Liver (tissue), 9 donors: Measurements from ENCODE around the gene PRMT7. TPM values are rescaled to one million over a fixed set of nuclear protein-coding genes. Genes with fewer than 3 reads are reported as not detected.

Experiments
- DNase-seq: peaks from one replicate; pipeline ENCODE4 v3.0.0-alpha.2; 2017; ENCODE audit warnings: low spot score
- H3K27ac ChIP-seq, 2 donors: one replicate each; pipeline ENCODE4 v1.7.0; 2013; ENCODE audit warnings: inconsistent platforms in 2 of 2, low read length in 2 of 2, control low read depth in 1 of 2, low read depth in 1 of 2, mild to moderate bottlenecking in 1 of 2
- H3K27me3 ChIP-seq, 4 donors: one replicate each; pipeline versions ENCODE4 v1.6.1 to v1.7.0; 2013; ENCODE audit warnings: low read length in 3 of 4, inconsistent platforms in 1 of 4, mild to moderate bottlenecking in 1 of 4, moderate library complexity in 1 of 4; ENCODE audit not compliant: control insufficient read depth in 4 of 4, insufficient read depth in 4 of 4
- H3K36me3 ChIP-seq, 4 donors: one replicate each; pipeline versions ENCODE4 v1.6.1 to v1.7.0; 2013; ENCODE audit warnings: low read length in 3 of 4, mild to moderate bottlenecking in 3 of 4, low read depth in 1 of 4, moderate library complexity in 1 of 4; ENCODE audit not compliant: control insufficient read depth in 4 of 4, insufficient read depth in 3 of 4
- H3K4me1 ChIP-seq, 4 donors: one replicate each; pipeline versions ENCODE4 v1.6.1 to v1.7.0; 2013; ENCODE audit warnings: low read length in 3 of 4, mild to moderate bottlenecking in 3 of 4, moderate library complexity in 1 of 4; ENCODE audit not compliant: control insufficient read depth in 4 of 4, insufficient read depth in 4 of 4
- H3K4me3 ChIP-seq, 3 donors: one replicate each; pipeline versions ENCODE4 v1.6.1 to v1.7.0; 2013; ENCODE audit warnings: low read length in 3 of 3, control low read depth in 1 of 3, low read depth in 1 of 3, mild to moderate bottlenecking in 1 of 3
- H3K9ac ChIP-seq, 2 donors: one replicate each; pipeline ENCODE4 v1.7.0; 2013; ENCODE audit warnings: low read length in 2 of 2, mild to moderate bottlenecking in 2 of 2, moderate library complexity in 2 of 2, control low read depth in 1 of 2, low read depth in 1 of 2
- H3K9me3 ChIP-seq, 4 donors: one replicate each; pipeline versions ENCODE4 v1.6.1 to v1.7.0; 2013; ENCODE audit warnings: low read length in 3 of 4; ENCODE audit not compliant: control insufficient read depth in 4 of 4
- EGR1 ChIP-seq, 2 donors: IDR thresholded peaks; 2 replicates each; pipeline ENCODE4 v1.6.1; 2016 to 2018; ENCODE audit warnings: antibody characterized with exemption in 2 of 2, low read depth in 2 of 2
- FOXA1 ChIP-seq: IDR thresholded peaks from 2 replicates; pipeline ENCODE4 v1.6.1; 2016; ENCODE audit warnings: antibody characterized with exemption
- FOXA2 ChIP-seq: IDR thresholded peaks from 2 replicates; pipeline ENCODE4 v1.6.1; 2016; ENCODE audit warnings: antibody characterized with exemption
- GABPA ChIP-seq, 2 donors: IDR thresholded peaks in 1 of 2; conservative IDR thresholded peaks in 1 of 2; 2 replicates each; pipeline ENCODE4 v1.6.1; 2016; ENCODE audit warnings: antibody characterized with exemption in 2 of 2, mild to moderate bottlenecking in 1 of 2, moderate library complexity in 1 of 2
- HNF4A ChIP-seq, 2 donors: conservative IDR thresholded peaks; 2 replicates each; pipeline ENCODE4 v1.6.1; 2016; ENCODE audit warnings: antibody characterized with exemption in 2 of 2, mild to moderate bottlenecking in 2 of 2
- HNF4G ChIP-seq: IDR thresholded peaks from 2 replicates; pipeline ENCODE4 v1.6.1; 2016; ENCODE audit warnings: antibody characterized with exemption
- JUND ChIP-seq, 2 donors: IDR thresholded peaks; 2 replicates each; pipeline ENCODE4 v1.6.1; 2016; ENCODE audit warnings: antibody characterized with exemption in 2 of 2
- NR2F2 ChIP-seq: IDR thresholded peaks from 2 replicates; pipeline ENCODE4 v1.6.1; 2016; ENCODE audit warnings: antibody characterized with exemption
- RAD21 ChIP-seq, 2 donors: IDR thresholded peaks; 2 replicates each; pipeline ENCODE4 v1.6.1; 2016; ENCODE audit warnings: antibody characterized with exemption in 2 of 2, mild to moderate bottlenecking in 2 of 2
- RXRA ChIP-seq, 2 donors: IDR thresholded peaks; 2 replicates each; pipeline ENCODE4 v1.6.1; 2017 to 2018; ENCODE audit warnings: antibody characterized with exemption in 2 of 2, mild to moderate bottlenecking in 1 of 2
- SP1 ChIP-seq: IDR thresholded peaks from 2 replicates; pipeline ENCODE4 v1.6.1; 2018; ENCODE audit warnings: antibody characterized with exemption, mild to moderate bottlenecking
- TAF1 ChIP-seq: conservative IDR thresholded peaks from 2 replicates; pipeline ENCODE4 v1.6.1; 2016; ENCODE audit warnings: antibody characterized with exemption, mild to moderate bottlenecking
- YY1 ChIP-seq: IDR thresholded peaks from 2 replicates; pipeline ENCODE4 v1.6.1; 2016; ENCODE audit warnings: antibody characterized with exemption, mild to moderate bottlenecking
- WGBS: extraction: QIAGEN DNeasy Blood & Tissue Kit; methylation state at CpG from one replicate; pipeline ENCODE4 v1.1.7; 2013; 5-methylcytosine and 5-hydroxymethylcytosine counted together
- polyA plus RNA-seq, 2 donors: library from polyadenylated mRNA; stranded (reverse) in 1 of 2; unstranded in 1 of 2; fragments of 200-250 nt in 1 of 2; fragments of >200 nt in 1 of 2; fragmentation: Nextera tagmentation in 1 of 2; extraction: Ambion mirVana in 1 of 2; gene quantifications; one replicate each; pipeline versions ENCODE4 v1.2.1 to v1.2.3, GENCODE V29; 2013 to 2015
- total RNA-seq, 2 donors: library from RNA; depleted of rRNA; stranded (reverse); fragments of >200 nt; gene quantifications; one replicate each; pipeline ENCODE4 v1.2.3, GENCODE V29; 2014
- TF ChIP-seq, protein P1 (sequence below): IDR thresholded peaks from 2 replicates; pipeline ENCODE4 v1.6.1; 2016; ENCODE audit warnings: antibody characterized with exemption
- TF ChIP-seq, protein P2 (sequence below): IDR thresholded peaks from 2 replicates; pipeline ENCODE4 v1.6.1; 2016; ENCODE audit warnings: antibody characterized with exemption
- TF ChIP-seq, protein P3 (sequence below): fragments of 150-350 bp; IDR thresholded peaks from 2 replicates; pipeline ENCODE4 v1.5.1; 2017; ENCODE audit warnings: improper control_type of control experiment, low read depth, low read length; ENCODE audit not compliant: missing input control
- donor health status: healthy.
- donor health status: healthy.
- donor health status: healthy.
- donor health status: healthy.
- donor health status: healthy.

The PRMT7 gene
- total and polyA plus RNA-seq, 4 donors: 10.7 to 31.5 (median 17.5) TPM

DNA sequence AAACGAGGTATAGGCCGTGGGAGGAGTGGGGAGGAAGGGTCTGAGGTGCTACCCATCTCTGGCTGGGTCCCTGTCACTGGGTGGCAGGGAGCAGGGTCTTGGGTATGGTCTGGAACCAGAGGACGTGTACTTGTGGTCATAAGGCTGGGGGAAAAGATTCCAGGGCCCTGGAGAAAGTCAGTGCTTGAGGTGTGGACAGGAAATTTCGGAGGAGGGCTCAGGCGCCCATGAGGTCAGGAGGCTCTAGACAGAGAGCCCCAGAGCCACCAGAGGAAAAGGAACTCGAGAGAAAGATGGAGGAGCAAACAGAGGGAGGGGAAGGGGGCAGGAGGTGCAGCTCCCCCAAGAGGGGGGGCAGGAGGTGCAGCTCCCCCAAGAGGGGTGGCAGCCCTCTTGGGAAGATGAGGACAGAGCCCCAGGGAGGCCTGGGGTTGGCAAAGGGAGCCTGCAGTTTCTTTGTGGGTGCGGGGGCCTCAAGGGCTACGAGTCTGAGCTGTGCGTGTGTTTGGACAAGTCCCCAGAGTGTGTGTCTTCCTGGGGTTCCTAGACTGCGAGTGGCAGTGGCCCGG is 47.2 kb upstream of the PRMT7 start:
- DNase-seq: no peak
- Histone ChIP-seq H3K4me1 (peaks cover 2 to 14% (median 10%) of the 10 kb centered on the region in 4 donors), H3K9me3 (no peaks in the 10 kb centered on the region), H3K9ac (peak overlapping the region in 1 of 2 donors; percentile 57), H3K4me3 (peak overlapping the region; percentile 70 to 82 (median 72)), H3K36me3 (peaks cover 0 to 19% (median 6%) of the 10 kb centered on the region in 4 donors), H3K27me3 (no peaks in the 10 kb centered on the region), H3K27ac (peak overlapping the region; percentile 45 to 79)
- 45% methylated on average over 11 of the region's 11 CpGs for WGBS
- TF ChIP-seq HNF4A (conservative IDR thresholded peaks at IDR 0.05) (no peak), HNF4G (no peak), FOXA2 (no peak), EGR1 (IDR thresholded peaks at IDR 0.05; ENCODE audit: low read depth in 2 of 2) (no peak), JUND (IDR thresholded peaks at IDR 0.05) (no peak), FOXA1 (no peak), GABPA (IDR thresholded peaks at IDR 0.05 in 1 of 2, conservative IDR thresholded peaks at IDR 0.05 in 1 of 2) (no peak), RXRA (IDR thresholded peaks at IDR 0.05) (no peak)
- TF ChIP-seq, protein P1, sequence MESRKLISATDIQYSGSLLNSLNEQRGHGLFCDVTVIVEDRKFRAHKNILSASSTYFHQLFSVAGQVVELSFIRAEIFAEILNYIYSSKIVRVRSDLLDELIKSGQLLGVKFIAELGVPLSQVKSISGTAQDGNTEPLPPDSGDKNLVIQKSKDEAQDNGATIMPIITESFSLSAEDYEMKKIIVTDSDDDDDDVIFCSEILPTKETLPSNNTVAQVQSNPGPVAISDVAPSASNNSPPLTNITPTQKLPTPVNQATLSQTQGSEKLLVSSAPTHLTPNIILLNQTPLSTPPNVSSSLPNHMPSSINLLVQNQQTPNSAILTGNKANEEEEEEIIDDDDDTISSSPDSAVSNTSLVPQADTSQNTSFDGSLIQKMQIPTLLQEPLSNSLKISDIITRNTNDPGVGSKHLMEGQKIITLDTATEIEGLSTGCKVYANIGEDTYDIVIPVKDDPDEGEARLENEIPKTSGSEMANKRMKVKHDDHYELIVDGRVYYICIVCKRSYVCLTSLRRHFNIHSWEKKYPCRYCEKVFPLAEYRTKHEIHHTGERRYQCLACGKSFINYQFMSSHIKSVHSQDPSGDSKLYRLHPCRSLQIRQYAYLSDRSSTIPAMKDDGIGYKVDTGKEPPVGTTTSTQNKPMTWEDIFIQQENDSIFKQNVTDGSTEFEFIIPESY: no peak

DNA sequence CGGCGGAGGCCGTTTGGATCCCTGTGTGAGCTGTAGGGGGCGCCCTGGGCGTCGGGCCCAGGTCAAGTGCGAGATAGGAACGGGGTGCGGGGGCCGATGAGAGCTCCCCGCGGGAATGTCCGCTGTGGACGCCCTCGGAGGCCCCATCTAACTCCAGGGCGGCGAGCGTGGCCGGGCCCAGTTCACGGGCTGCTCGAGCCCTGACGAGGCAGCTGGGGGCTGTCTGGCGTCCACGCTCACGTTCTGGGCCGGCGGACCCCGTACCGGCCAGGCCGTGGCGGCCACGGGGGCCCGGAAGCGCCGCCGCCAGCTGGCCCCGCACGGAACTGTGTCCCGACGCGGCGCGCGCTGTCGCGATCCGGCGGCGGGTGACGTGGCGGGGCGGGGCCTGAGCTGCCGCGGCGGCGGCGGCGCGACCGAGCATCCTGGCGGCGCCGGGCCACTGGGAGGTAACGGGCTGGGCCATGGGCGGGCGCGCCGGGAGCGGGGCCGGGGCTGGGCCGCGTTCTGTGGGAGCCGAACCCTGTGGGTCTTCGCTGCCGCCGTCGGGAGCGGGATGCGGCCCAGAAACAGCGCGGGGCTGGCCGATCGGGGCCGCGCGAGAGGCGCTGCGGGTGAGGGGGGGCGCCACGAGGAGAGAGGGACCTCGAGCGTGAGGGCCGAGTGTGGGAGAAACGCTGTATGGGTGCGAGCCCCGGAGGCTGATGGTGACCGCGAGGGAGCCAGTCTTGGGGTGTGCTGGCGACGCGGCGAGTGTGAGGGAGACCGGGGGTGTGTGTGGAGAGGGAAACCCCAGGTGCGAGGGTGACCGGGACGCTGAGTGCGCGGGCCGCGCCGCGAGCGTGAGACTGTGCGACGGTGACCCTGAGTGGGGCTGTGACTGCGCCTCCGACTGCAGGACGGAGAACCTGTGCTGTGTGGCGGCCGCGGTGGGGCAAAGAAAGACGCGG is 46.4 kb upstream of the PRMT7 start, which contains the start of gene SLC7A6:
Gene SLC7A6 (plus strand): TSS at position 399 of the 950 bp plus-strand sequence. CDS start 10,201 bp downstream, outside the sequence.
- Histone ChIP-seq H3K36me3 (peaks cover 0 to 13% (median 4%) of the 10 kb centered on the region in 4 donors), H3K27me3 (no peaks in the 10 kb centered on the region), H3K9me3 (no peaks in the 10 kb centered on the region), H3K4me1 (peaks cover 2 to 14% (median 10%) of the 10 kb centered on the region in 4 donors), H3K4me3 (peak within 1 kb of the TSS; percentile 70 to 82 (median 74)), H3K27ac (peak within 1 kb of the TSS; percentile 55 to 79), H3K9ac (peak within 1 kb of the TSS; percentile 3 to 75)
- TF ChIP-seq, protein P1: no peak
- TF ChIP-seq SP1 (no peak), RAD21 (IDR thresholded peaks at IDR 0.05) (peak in 1 of 2 donors; percentile 55), FOXA1 (no peak), HNF4G (no peak), FOXA2 (no peak), HNF4A (conservative IDR thresholded peaks at IDR 0.05) (no peak), TAF1 (no peak), YY1 (no peak), NR2F2 (no peak), JUND (IDR thresholded peaks at IDR 0.05) (no peak), RXRA (IDR thresholded peaks at IDR 0.05) (no peak), EGR1 (IDR thresholded peaks at IDR 0.05; ENCODE audit: low read depth in 2 of 2) (no peak)
- TF ChIP-seq, protein P2, sequence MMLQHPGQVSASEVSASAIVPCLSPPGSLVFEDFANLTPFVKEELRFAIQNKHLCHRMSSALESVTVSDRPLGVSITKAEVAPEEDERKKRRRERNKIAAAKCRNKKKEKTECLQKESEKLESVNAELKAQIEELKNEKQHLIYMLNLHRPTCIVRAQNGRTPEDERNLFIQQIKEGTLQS: no peak
- TF ChIP-seq, protein P3, sequence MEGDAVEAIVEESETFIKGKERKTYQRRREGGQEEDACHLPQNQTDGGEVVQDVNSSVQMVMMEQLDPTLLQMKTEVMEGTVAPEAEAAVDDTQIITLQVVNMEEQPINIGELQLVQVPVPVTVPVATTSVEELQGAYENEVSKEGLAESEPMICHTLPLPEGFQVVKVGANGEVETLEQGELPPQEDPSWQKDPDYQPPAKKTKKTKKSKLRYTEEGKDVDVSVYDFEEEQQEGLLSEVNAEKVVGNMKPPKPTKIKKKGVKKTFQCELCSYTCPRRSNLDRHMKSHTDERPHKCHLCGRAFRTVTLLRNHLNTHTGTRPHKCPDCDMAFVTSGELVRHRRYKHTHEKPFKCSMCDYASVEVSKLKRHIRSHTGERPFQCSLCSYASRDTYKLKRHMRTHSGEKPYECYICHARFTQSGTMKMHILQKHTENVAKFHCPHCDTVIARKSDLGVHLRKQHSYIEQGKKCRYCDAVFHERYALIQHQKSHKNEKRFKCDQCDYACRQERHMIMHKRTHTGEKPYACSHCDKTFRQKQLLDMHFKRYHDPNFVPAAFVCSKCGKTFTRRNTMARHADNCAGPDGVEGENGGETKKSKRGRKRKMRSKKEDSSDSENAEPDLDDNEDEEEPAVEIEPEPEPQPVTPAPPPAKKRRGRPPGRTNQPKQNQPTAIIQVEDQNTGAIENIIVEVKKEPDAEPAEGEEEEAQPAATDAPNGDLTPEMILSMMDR: peak; percentile 30
- WGBS: 1% methylated on average over 123 of the region's 123 CpGs
- peak; percentile 84 for DNase-seq
